Glomerular visceral epithelial cell (primary cell): ENCODE data around the gene SIGMAR1.

ENCODE experiments used
- DNase-seq: peaks from one replicate; pipeline ENCODE4 v3.0.0-alpha.2; 2016; ENCODE audit errors: extremely low spot score

SIGMAR1 gene

GRCh38 chr9:34603610-34604231 is 33.9 kb downstream of the SIGMAR1 start:
- peak; percentile 76 for DNase-seq

GRCh38 chr9:34601937-34602573 is 35.5 kb downstream of the SIGMAR1 start:
- no peak for DNase-seq

- no peak for DNase-seq
Observed at GRCh38 chr9:34600908-34601307, 36.7 kb downstream of the SIGMAR1 start.

GRCh38 chr9:34599546-34599945 is 38.0 kb downstream of the SIGMAR1 start:
- DNase-seq, result no peak

GRCh38 chr9:34594177-34594576 is 43.4 kb downstream of the SIGMAR1 start:
- no peak for DNase-seq

GRCh38 chr9:34592895-34593601 is 44.5 kb downstream of the SIGMAR1 start:
- DNase-seq, result no peak

GRCh38 chr9:34591917-34592866 is 45.4 kb downstream of the SIGMAR1 start:
- no peak for DNase-seq

GRCh38 chr9:34591248-34591916 is 46.2 kb downstream of the SIGMAR1 start:
- DNase-seq, result peak; percentile 77

- DNase-seq, result no peak
Observed at GRCh38 chr9:34590381-34591247, 47.0 kb downstream of the SIGMAR1 start.

GRCh38 chr9:34589636-34590380 is 47.8 kb downstream of the SIGMAR1 start, which contains the start of gene CNTFR:
Gene CNTFR, minus strand, starts transcription at chr9:34589724. Its CDS starts 20,743 bp downstream, at chr9:34568981.
- DNase-seq, result no peak

- no peak for DNase-seq
Observed at GRCh38 chr9:34588671-34589635, 48.6 kb downstream of the SIGMAR1 start.

GRCh38 chr9:34587271-34587670 is 50.3 kb downstream of the SIGMAR1 start:
- no peak for DNase-seq

GRCh38 chr9:34585946-34586669 is 51.5 kb downstream of the SIGMAR1 start:
- DNase-seq, result no peak

GRCh38 chr9:34584970-34585369 is 52.6 kb downstream of the SIGMAR1 start:
- DNase-seq, result no peak
